NCI-H82 (cell line): ENCODE measurements around the gene SMAD3.
A peak's percentile ranks its signal among the peaks of the same experiment; 100 is the strongest.

ENCODE experiments used
- DNase-seq: peaks from one replicate; lab custom pipeline; 2025; lab: John Stamatoyannopoulos, UW

Gene SMAD3

GRCh38 chr15:67199881-67200763 is 134.7 kb downstream of the SMAD3 start:
- no peak for DNase-seq

GRCh38 chr15:67201136-67201535 is 135.7 kb downstream of the SMAD3 start:
- DNase-seq: no peak

GRCh38 chr15:67202091-67202490 is 136.7 kb downstream of the SMAD3 start:
- no peak for DNase-seq

- DNase-seq: no peak
These were observed 137.6 kb downstream of the SMAD3 start for GRCh38 chr15:67202991-67203390.

- no peak for DNase-seq
These were observed 142.3 kb downstream of the SMAD3 start for GRCh38 chr15:67207555-67208207.

GRCh38 chr15:67208396-67208795 is 143.0 kb downstream of the SMAD3 start:
- no peak for DNase-seq

DNA sequence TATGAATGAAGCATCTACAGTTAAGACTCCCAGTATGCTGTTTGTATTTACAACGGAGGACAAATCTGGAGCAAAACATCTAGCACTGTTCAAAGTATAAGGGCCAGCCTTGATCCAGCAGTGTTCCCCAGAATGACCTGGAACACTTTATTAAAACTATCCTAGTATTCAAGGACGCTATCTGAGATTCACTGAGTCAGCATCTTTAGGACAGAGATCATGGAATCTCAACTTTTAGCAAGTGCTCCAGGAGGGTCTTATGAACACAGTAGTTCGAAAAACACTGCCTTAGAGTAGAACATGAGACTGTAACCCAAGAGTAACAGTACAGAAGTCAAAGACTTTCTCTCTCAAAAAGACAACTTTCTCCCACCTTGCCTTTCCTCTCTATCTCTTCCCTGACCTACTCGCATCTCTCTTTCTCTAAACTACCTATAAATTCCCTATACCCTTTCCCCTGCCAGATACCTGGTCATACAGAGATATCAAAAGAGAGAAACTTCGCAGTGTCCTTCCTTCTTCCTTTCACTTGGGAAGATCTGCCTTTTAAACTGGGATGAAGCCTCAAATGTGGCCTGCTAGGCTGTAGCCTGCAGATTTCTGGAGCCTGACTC is 145.3 kb downstream of the SMAD3 start:
- no peak for DNase-seq

DNA sequence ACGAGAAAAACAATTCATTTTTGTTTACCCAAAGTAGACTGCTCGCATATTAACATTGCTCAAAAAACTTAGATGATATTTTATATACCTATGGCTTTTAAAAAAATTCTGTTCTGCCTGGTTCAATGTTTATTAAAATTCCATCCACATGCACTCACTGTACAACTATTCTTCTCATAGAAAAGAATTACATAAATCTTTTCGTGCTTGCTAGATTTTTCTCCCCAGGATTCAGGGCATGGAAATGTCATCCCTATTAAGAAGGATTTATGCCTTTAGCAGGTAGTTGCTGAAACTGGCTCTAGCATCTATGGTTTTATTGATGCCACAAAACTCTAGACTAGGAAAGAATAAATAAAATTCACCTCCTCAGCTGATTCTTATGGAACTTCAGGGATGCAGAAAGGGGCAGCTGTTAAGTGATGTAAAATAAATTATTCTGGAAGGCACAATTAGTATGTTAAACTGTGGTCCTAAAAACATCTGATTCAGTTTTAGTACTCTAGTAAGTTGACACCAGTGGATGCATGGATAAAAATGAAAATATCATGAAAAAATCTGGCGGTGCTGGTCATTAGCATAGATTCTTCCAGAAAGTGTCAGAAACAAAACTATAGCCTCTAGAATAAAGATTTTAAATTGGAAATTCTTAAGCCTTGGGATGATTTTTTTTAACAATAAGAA is 147.4 kb downstream of the SMAD3 start:
- no peak for DNase-seq

DNA sequence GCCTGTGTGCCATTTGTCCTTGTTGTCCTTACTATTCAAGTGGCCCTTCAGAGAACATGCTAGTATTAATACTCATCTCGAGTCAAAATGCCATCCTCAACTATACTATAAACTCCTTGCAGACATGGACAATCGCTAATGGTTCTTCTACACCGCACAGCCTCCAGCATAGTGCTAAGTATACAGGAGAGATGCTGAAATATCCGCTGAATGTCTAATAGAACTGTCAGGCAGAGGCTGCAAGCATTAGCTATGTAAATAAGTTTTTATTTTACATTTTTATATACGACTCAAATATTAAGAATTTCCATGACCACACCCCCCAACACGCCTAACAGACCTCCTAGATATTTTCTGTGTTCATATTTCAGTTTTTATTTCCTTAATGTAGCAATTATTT is 149.7 kb downstream of the SMAD3 start:
- DNase-seq: no peak

- no peak for DNase-seq
These were observed 151.5 kb downstream of the SMAD3 start for GRCh38 chr15:67216859-67217258.

DNA sequence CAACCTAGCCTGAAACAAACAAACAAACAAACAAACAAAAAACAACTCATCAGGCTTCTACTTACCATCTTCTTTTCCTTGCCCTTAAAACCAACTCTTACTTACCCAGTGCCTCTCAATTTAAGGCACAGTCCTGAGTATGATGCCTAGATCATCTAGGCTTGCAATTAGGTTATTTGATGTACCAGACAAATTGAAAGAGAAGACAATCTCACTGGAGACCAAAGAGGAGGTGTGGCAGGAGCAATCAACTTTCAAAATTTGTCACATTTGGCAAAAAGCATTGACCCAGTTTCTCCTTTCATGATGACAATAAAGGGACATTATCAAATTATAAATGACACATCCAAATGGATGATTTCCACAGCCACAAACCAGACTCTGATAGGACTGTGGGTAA is 153.0 kb downstream of the SMAD3 start:
- DNase-seq: no peak

GRCh38 chr15:67219288-67219687 is 153.9 kb downstream of the SMAD3 start:
- no peak for DNase-seq

GRCh38 chr15:67224889-67225288 is 159.5 kb downstream of the SMAD3 start:
- DNase-seq: no peak

DNA sequence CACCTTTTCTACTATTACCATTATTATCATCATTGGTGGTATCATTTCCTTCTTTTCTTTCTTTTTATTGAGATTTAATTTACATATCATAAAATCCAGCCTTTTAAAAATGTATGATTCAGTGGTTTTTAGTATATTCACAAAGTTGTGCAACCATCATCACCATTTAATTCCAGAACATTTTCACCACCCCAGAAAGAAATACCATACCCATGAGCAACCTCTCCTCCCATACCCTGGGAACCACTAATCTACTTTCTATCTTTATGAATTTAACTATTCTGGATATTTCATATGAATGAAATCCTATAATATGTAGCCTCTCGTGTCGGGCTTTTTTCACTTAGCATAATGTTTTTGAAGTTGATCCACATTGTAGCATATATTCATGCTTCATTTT is 159.9 kb downstream of the SMAD3 start:
- no peak for DNase-seq

DNA sequence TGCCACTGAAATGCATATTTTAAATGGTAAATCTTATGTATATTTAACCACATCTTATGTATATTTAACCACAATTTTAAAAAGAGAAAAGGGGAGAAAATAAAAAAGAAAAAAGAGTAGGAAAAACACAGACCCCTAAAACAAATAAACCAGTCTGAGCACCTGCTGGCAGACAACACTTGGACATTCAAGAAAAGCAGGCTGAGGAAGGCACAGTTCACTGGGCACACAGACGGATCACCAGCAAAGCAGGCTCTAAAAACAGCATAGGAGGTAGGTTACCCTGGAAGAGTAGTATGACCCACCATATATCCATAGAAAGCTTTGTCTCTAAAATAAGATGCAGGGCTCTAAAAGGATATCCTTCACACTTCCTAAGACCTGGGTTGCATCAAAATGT is 162.0 kb downstream of the SMAD3 start:
- no peak for DNase-seq

DNA sequence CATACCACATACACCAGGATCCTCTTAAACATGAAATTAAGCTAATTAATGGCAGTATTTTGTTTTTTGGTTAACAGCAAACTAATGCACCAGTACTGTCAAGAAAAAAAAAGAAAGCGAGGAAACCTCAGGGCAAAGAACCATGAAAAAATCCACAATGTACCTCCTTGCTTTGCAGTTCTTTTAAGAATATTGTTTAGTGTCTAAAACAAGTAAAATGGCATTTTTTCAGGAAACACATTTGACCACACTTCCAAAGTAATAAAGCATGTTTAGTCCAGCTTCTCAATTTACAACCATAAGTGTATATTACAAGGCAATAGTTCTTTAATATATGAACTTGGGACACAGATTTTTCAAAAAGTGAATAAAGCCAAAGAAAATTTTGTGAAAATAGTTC is 162.4 kb downstream of the SMAD3 start:
- DNase-seq: no peak

DNA sequence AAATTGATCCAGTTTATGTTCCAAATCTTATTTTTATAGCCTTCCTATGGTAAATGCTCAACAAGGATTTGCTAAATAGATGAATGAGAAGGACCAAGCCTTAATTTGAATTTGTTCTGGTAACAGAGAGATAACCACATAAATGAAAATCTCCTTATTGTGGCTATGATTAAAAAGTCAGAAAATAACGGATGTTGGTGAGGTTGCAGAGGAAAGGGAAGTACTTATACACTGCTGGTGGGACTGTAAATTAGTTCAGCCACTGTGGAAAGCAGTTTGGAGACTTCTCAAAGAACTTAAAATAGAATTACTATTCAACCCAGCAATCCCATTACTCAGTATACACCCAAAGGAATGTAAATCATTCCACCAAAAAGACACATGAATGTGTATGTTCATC is 162.9 kb downstream of the SMAD3 start:
- DNase-seq: no peak

- DNase-seq: no peak
These were observed 165.1 kb downstream of the SMAD3 start for GRCh38 chr15:67230504-67230903.

DNA sequence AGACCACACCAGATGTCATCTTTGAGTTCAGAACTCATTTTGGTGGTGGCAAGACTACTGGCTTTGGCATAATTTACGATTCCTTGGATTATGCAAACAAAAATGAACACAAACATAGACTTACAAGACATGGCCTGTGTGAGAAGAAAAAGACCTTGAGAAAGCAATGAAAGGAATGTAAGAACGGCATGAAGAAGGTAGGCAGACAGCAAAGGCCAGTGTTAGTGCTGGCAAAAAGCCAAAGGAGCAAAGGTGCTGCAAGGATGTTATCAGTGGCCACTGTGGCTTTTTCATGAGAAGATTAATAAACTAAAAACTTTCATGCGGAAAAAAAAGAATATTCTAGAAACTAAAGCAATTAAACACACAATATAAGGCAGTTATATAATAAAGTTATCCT is 167.2 kb downstream of the SMAD3 start:
- no peak for DNase-seq

DNA sequence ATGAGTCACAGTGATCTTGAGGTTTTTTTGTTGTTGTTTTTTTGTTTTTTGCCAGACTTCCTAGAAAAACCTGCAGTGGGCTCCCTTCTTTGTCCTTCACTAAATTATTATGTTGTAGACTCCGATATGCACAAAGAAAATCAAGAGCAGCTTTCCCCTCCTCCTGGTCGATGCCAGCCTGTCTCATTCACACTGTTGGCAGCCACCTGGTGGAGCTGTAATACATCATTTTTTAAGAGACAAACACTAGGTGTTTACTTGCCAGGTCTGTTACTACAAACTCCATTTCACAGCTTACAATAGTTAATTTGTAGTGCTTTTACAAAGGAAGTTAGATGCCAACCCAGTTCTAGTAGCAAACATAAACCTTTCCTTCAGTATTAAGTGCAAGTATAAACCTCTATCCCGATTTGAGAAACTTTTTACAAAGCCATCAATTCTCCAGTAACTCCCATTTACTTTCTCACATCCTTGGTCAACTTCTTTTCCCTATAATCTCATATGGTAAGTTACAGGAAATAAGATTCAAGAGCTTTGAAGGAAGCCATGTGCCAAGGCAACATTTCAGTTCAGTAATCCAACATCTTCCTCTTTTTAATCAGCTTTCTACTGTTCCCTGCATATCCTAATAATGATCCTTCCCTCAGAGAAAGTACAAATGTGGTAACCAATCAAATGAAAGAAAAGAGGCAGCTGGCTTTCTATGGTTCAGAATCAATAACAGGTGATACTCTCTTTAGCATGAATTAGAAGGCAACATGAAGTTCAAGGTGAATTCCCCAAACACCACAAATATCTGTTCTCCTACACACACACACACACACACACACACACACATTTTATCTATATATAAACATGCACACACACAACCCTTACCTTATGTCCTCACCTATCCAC is 175.1 kb downstream of the SMAD3 start:
- peak; percentile 24 for DNase-seq

DNA sequence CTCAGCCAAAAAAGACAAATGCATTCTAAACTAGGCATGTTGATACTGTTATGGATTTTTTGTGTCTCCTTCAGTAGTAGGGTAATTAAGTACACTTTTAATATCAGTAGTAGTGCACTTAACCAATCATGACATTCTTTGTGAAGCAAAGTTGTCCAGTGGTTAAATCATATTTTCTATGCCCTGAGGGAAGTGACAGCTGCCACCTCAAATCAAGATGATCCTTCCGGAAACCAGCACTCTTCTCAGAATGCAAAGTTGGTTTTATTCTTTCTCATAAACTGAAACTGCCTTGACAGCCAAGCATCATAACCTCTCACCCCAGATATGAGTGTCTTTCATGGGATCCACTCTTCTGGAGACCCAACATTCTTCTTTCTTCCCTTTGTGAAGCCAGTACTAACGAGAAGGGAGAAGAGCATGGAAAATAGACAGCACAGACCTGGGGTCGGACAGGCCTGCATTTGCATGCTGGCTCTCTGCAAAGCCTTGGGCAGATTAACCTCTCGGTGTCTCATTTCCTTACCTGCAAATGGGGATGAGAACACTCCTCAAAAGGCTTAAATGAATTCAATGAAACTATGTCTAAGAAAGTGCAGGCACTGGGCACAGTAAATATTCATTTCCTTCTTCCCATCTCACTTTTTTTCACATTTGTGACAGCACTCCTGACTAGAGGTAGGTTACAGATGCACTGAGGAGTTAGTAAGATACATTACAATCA is 175.9 kb downstream of the SMAD3 start:
- no peak for DNase-seq
